Activated CD8-positive, alpha-beta memory T cell treated with anti-CD3 and anti-CD28 coated beads for 24 hours (primary cell): ENCODE measurements around the gene CNOT2.
A peak's percentile ranks its signal among the peaks of the same experiment; 100 is the strongest.
"Not testable (repeated sequence)": the region's sequence is repeated elsewhere in the genome, so short reads cannot be mapped to it uniquely, and the experiment has no call there.

Source experiments
- DNase-seq: peaks from one replicate; pipeline ENCODE4 v3.0.0-alpha.2; 2020

CNOT2 gene

GRCh38 chr12:70366581-70367257 lies 123.5 kb downstream of the CNOT2 start:
- peak; percentile 84 for DNase-seq

- no peak for DNase-seq
Measured at GRCh38 chr12:70367258-70368141, 124.3 kb downstream of the CNOT2 start.

- no peak for DNase-seq
Measured at GRCh38 chr12:70372881-70373280, 129.6 kb downstream of the CNOT2 start.

- DNase-seq, result no peak
Measured at GRCh38 chr12:70379846-70380245, 136.6 kb downstream of the CNOT2 start.

GRCh38 chr12:70383484-70383883 lies 140.3 kb downstream of the CNOT2 start:
- DNase-seq, result no peak

- DNase-seq, result no peak
Measured at GRCh38 chr12:70383886-70384285, 140.7 kb downstream of the CNOT2 start.

GRCh38 chr12:70386771-70387170 lies 143.5 kb downstream of the CNOT2 start:
- DNase-seq, result no peak

GRCh38 chr12:70389678-70390077 lies 146.4 kb downstream of the CNOT2 start:
- no peak for DNase-seq

GRCh38 chr12:70392631-70393030 lies 149.4 kb downstream of the CNOT2 start:
- not testable (repeated sequence) for DNase-seq

- no peak for DNase-seq
Measured at GRCh38 chr12:70393787-70394499, 150.7 kb downstream of the CNOT2 start.

GRCh38 chr12:70398002-70398401 lies 154.8 kb downstream of the CNOT2 start:
- no peak for DNase-seq

GRCh38 chr12:70398862-70399261 lies 155.6 kb downstream of the CNOT2 start:
- DNase-seq, result no peak

- DNase-seq, result no peak
Measured at GRCh38 chr12:70399311-70399710, 156.1 kb downstream of the CNOT2 start.

- DNase-seq, result no peak
Measured at GRCh38 chr12:70400124-70400523, 156.9 kb downstream of the CNOT2 start.

- no peak for DNase-seq
Measured at GRCh38 chr12:70402597-70402996, 159.4 kb downstream of the CNOT2 start.

GRCh38 chr12:70403826-70404225 lies 160.6 kb downstream of the CNOT2 start:
- no peak for DNase-seq
